Nephron progenitor cell (in vitro differentiated cells): ENCODE data around the gene HEATR3.

Experiments
- DNase-seq: peaks from one replicate; pipeline ENCODE4 v3.0.0; 2021
- H3K27ac Mint-ChIP-seq: 2 replicates; pipeline ENCODE4 v1.8.0; 2021; ENCODE audit warnings: mild to moderate bottlenecking, moderate library complexity, mixed read lengths
- H3K27me3 Mint-ChIP-seq: 2 replicates; pipeline ENCODE4 v1.8.0; 2021; ENCODE audit warnings: mild to moderate bottlenecking, low read depth, mixed read lengths; ENCODE audit not compliant: poor library complexity
- H3K36me3 Mint-ChIP-seq: 2 replicates; pipeline ENCODE4 v1.8.0; 2021; ENCODE audit warnings: low read depth, mixed read lengths
- H3K4me1 Mint-ChIP-seq: 2 replicates; pipeline ENCODE4 v1.8.0; 2021; ENCODE audit warnings: mixed read lengths
- H3K4me3 Mint-ChIP-seq: 2 replicates; pipeline ENCODE4 v1.8.0; 2021; ENCODE audit warnings: mild to moderate bottlenecking, moderate library complexity, mixed read lengths
- H3K9me3 Mint-ChIP-seq: 2 replicates; pipeline ENCODE4 v1.8.0; 2021; ENCODE audit warnings: mild to moderate bottlenecking, moderate library complexity, mixed read lengths
- CTCF ChIP-seq: fragments of 200-600 bp; sonication (generic); IDR thresholded peaks from 2 replicates; pipeline ENCODE4 v1.5.0; 2021; ENCODE audit warnings: antibody characterized with exemption

Gene HEATR3

DNA sequence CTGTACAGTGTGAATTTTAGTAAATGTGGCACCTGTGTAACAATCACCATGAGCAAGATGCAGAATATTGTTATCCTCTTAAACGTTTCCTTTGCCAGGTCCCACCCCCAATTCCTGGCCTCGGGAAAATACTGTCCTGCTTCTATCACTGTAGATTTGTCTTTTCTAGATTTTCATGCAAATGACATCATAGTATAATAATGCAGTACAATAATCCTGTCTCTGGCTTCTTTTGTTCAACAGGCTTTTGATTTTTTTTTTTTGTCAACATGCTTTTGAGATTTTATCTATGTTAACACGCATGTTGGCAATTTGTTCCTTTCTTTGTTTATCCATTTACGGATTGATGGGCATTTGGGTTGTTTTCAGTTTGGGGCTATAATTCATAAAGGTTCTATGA lies 20.4 kb upstream of the HEATR3 start:
- DNase-seq, result no peak
- H3K27me3 Mint-ChIP-seq, result peaks cover 35% of the 10 kb centered on the region
- no peaks in the 10 kb centered on the region for H3K4me1 Mint-ChIP-seq
- no peaks in the 10 kb centered on the region for H3K36me3 Mint-ChIP-seq
- no peak overlapping the region for H3K4me3 Mint-ChIP-seq
- no peak for TF ChIP-seq CTCF
- H3K9me3 Mint-ChIP-seq, result no peaks in the 10 kb centered on the region
- no peak overlapping the region for H3K27ac Mint-ChIP-seq

DNA sequence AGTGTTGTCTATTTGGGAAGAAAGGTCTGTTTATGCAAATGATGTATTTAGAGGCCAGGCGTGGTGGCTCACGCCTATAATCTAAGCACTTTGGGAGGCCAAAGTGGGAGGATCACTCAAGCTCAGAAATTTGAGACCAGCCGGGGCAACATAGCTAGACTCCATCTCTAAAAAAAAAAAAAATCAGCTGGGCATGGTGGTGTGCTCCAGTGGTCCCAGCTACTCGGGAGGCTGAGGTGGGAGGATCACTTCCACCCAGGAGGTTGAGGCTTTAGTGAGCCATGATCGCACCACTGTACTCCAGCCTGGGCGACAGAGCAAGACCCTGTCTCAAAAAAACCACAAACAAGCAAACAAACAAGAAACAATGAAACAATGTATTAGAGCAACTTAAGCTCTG lies 18.9 kb upstream of the HEATR3 start:
- H3K4me3 Mint-ChIP-seq, result no peak overlapping the region
- no peaks in the 10 kb centered on the region for H3K36me3 Mint-ChIP-seq
- peaks cover 35% of the 10 kb centered on the region for H3K27me3 Mint-ChIP-seq
- no peak for TF ChIP-seq CTCF
- H3K4me1 Mint-ChIP-seq, result no peaks in the 10 kb centered on the region
- no peak overlapping the region for H3K27ac Mint-ChIP-seq
- no peaks in the 10 kb centered on the region for H3K9me3 Mint-ChIP-seq
- no peak for DNase-seq

- H3K4me3 Mint-ChIP-seq, result no peak overlapping the region
- H3K9me3 Mint-ChIP-seq, result peaks cover 5% of the 10 kb centered on the region
- H3K27me3 Mint-ChIP-seq, result peaks cover 34% of the 10 kb centered on the region
- H3K27ac Mint-ChIP-seq, result no peak overlapping the region
- no peak for DNase-seq
- TF ChIP-seq CTCF, result no peak
- no peaks in the 10 kb centered on the region for H3K36me3 Mint-ChIP-seq
- no peaks in the 10 kb centered on the region for H3K4me1 Mint-ChIP-seq
Measured at GRCh38 chr16:50047864-50048263, 17.9 kb upstream of the HEATR3 start.

DNA sequence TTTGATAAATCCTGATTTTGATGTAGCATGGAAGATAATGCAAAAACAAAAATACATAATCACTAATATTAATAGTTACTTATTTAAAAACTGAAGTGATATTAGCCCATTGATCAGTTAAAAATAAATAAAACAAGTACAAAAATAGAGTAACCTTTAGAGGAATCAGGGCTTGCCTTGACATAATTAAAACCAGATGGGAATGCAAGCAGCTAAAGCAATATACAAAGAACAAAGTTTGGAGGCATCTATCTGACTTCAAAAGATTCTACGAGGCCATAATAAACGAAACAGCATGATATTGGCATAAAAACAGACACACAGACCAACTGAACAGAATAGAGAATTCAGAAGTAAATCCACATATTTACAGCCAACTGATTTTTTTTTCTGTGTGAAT lies 15.0 kb upstream of the HEATR3 start:
- Mint-ChIP-seq H3K27me3 (peaks cover 15% of the 10 kb centered on the region), H3K27ac (no peak overlapping the region)

GRCh38 chr16:50056226-50056625 lies 9.5 kb upstream of the HEATR3 start:
- DNase-seq, result no peak
- no peak overlapping the region for H3K4me3 Mint-ChIP-seq
- H3K36me3 Mint-ChIP-seq, result no peaks in the 10 kb centered on the region
- peaks cover 31% of the 10 kb centered on the region for H3K9me3 Mint-ChIP-seq
- no peak for TF ChIP-seq CTCF
- H3K4me1 Mint-ChIP-seq, result no peaks in the 10 kb centered on the region
- H3K27me3 Mint-ChIP-seq, result peaks cover 30% of the 10 kb centered on the region
- H3K27ac Mint-ChIP-seq, result no peak overlapping the region

More for the DNA sequence above, 15.0 kb upstream of the HEATR3 start:
- peaks cover 12% of the 10 kb centered on the region for H3K9me3 Mint-ChIP-seq
- no peak overlapping the region for H3K4me3 Mint-ChIP-seq
- no peaks in the 10 kb centered on the region for H3K4me1 Mint-ChIP-seq
- no peak for TF ChIP-seq CTCF
- no peaks in the 10 kb centered on the region for H3K36me3 Mint-ChIP-seq
- no peak for DNase-seq

GRCh38 chr16:50058091-50058771 lies 7.5 kb upstream of the HEATR3 start:
- Mint-ChIP-seq H3K4me3 (no peak overlapping the region), H3K4me1 (no peaks in the 10 kb centered on the region), H3K27ac (no peak overlapping the region), H3K27me3 (peaks cover 29% of the 10 kb centered on the region), H3K36me3 (no peaks in the 10 kb centered on the region), H3K9me3 (peaks cover 26% of the 10 kb centered on the region)
- TF ChIP-seq CTCF, result no peak
- no peak for DNase-seq
